Pericardium fibroblast (primary cell): ENCODE measurements around the gene TMEM139. TPM values are rescaled to one million over a fixed set of nuclear protein-coding genes. Genes with fewer than 3 reads are reported as not detected.

Source experiments
- total RNA-seq: library from RNA; depleted of rRNA; stranded (reverse); fragments of >200 nt; gene quantifications from 2 replicates; pipeline ENCODE4 v1.2.3, GENCODE V29; 2015

The TMEM139 gene
- total RNA-seq = not detected in 2 replicates

DNA sequence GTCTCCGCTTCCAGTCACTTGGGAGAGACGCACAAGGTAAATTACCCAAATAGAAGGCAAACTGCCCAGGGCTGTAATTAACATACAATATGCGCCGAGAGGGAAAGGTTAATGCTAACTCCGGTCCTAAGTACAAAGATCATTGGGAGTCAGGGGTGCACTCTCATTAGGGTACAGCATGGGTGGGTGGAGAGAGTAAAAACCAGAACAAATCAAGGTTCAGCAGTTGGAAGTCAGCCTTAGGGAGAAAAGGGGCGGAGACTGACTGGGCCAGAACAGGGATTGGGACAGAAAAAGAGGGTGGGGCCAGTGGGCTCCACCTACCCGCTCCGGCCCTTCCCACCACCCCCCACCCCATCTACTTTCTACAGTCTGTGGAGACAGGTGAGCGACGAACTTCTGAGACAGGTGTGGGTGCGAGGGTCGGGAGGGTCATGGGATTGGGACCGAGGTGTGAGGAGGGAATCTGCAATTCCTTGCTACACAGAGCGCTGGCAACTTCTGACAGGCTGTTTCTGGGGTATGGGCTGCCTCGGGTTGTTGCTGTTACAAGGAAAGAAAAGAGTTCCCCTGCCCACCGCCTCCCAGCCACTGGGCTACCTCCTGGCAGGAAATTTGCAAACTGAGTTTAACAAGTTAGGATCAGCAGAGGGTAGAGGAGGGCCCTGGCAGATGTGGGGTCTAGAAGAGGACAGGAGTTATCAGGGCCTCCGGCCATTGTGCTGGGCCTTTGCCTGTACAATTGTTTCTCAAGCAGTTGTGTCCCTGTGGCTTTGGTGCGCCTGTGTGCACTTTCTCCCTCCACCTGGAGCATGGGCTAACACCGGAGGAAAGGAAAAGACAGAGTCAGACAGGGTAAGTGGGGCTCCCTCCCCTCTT is at the start of gene TMEM139:
TSS of gene TMEM139 (plus strand) at position 368 of the 879 bp plus-strand sequence. CDS start 1,000 bp downstream, outside the sequence.

GRCh38 chr7:143263266-143264195 is 21.2 kb upstream of the TMEM139 start, which contains the start of gene GSTK1:
GSTK1 (plus strand) TSS chr7:143263441; CDS start chr7:143263514, 73 bp downstream.

GRCh38 chr7:143287935-143288826 is 3.4 kb downstream of the TMEM139 start, which contains the start of gene CASP2:
CASP2 (plus strand) TSS chr7:143288351; CDS start chr7:143288456, 105 bp downstream.

GRCh38 chr7:143315776-143316175 is 31.0 kb downstream of the TMEM139 start, which contains the start of gene CLCN1:
CLCN1 (plus strand) TSS chr7:143316111; CDS start chr7:143316213, 102 bp downstream.

Other genes with a start within 250 kb of the TMEM139 start
- not detected in 2 replicates for gene OR6V1, start 232.6 kb upstream of the TMEM139 start, total RNA-seq
- gene PIP, start 152.9 kb upstream of the TMEM139 start, total RNA-seq = not detected in 2 replicates
- gene TAS2R39, start 101.5 kb upstream of the TMEM139 start, total RNA-seq = not detected in 2 replicates
- gene TAS2R40, start 62.9 kb upstream of the TMEM139 start, total RNA-seq = not detected in 2 replicates
- 108 and 156 TPM in 2 replicates for gene GSTK1, start 21.5 kb upstream of the TMEM139 start, total RNA-seq
- 10.9 and 12.5 TPM in 2 replicates for gene CASP2, start 3.4 kb downstream of the TMEM139 start, total RNA-seq
- not detected in 2 replicates for gene CLCN1, start 31.2 kb downstream of the TMEM139 start, total RNA-seq
- gene FAM131B, start 77.8 kb downstream of the TMEM139 start, total RNA-seq = 0.35 and 2.9 TPM in 2 replicates
- 173 and 187 TPM in 2 replicates for gene ZYX, start 96.4 kb downstream of the TMEM139 start, total RNA-seq
- gene EPHA1, start 123.9 kb downstream of the TMEM139 start, total RNA-seq = not detected in 2 replicates
- gene TAS2R60, start 158.5 kb downstream of the TMEM139 start, total RNA-seq = not detected in 2 replicates
- not detected in 2 replicates for gene TAS2R41, start 192.9 kb downstream of the TMEM139 start, total RNA-seq